Right atrium auricular region (tissue), 2 donors: Measurements from ENCODE around the gene IL1RN. TPM values are rescaled to one million over a fixed set of nuclear protein-coding genes. Genes with fewer than 3 reads are reported as not detected.

Source experiments
- DNase-seq: peaks from one replicate; pipeline ENCODE4 v3.0.0-alpha.2; 2019; ENCODE audit warnings: low spot score
- H3K27ac ChIP-seq, 2 donors: fragments of 200-600 bp; sonication (generic); 1 replicate in 1 of 2; 2 replicates in 1 of 2; pipeline ENCODE4 v1.5.1; 2016 to 2019
- H3K27me3 ChIP-seq, 2 donors: fragments of 200-600 bp; sonication (generic); one replicate each; pipeline versions ENCODE4 v1.5.1 to v1.6.0; 2017 to 2019
- H3K36me3 ChIP-seq: fragments of 200-600 bp; sonication (generic); one replicate; pipeline ENCODE4 v1.5.1; 2016
- H3K4me1 ChIP-seq, 2 donors: fragments of 200-600 bp; sonication (generic); one replicate each; pipeline versions ENCODE4 v1.5.1 to v1.6.0; 2017 to 2019
- H3K4me3 ChIP-seq, 2 donors: fragments of 200-600 bp; sonication (generic); 1 replicate in 1 of 2; 2 replicates in 1 of 2; pipeline ENCODE4 v1.5.1; 2017 to 2019; ENCODE audit warnings: mild to moderate bottlenecking in 1 of 2, moderate library complexity in 1 of 2
- H3K9me3 ChIP-seq, 2 donors: fragments of 200-600 bp; sonication (generic); one replicate each; pipeline ENCODE4 v1.5.1; 2019
- total RNA-seq, 2 donors: library from RNA; depleted of rRNA; stranded (reverse); fragments of >200 nt; gene quantifications; one replicate each; pipeline ENCODE4 v1.1.0, GENCODE V29; 2016
- TF ChIP-seq, protein P1 (sequence below), 2 donors: fragments of 200-600 bp; sonication (generic); IDR thresholded peaks; one replicate each; pipeline ENCODE4 v1.5.1; 2019; ENCODE audit warnings: antibody characterized with exemption in 2 of 2

The IL1RN gene
- total RNA-seq, 2 donors from 2014 or later, result 0.41 to 1.3 TPM

GRCh38 chr2:113114224-113114945 lies 13.0 kb upstream of the IL1RN start:
- DNase-seq, result no peak
- Histone ChIP-seq H3K4me1 (no peaks in the 10 kb centered on the region), H3K36me3 (no peaks in the 10 kb centered on the region), H3K27ac (no peak overlapping the region), H3K4me3 (no peak overlapping the region), H3K9me3 (no peaks in the 10 kb centered on the region), H3K27me3 (no peaks in the 10 kb centered on the region)
- TF ChIP-seq, protein P1, sequence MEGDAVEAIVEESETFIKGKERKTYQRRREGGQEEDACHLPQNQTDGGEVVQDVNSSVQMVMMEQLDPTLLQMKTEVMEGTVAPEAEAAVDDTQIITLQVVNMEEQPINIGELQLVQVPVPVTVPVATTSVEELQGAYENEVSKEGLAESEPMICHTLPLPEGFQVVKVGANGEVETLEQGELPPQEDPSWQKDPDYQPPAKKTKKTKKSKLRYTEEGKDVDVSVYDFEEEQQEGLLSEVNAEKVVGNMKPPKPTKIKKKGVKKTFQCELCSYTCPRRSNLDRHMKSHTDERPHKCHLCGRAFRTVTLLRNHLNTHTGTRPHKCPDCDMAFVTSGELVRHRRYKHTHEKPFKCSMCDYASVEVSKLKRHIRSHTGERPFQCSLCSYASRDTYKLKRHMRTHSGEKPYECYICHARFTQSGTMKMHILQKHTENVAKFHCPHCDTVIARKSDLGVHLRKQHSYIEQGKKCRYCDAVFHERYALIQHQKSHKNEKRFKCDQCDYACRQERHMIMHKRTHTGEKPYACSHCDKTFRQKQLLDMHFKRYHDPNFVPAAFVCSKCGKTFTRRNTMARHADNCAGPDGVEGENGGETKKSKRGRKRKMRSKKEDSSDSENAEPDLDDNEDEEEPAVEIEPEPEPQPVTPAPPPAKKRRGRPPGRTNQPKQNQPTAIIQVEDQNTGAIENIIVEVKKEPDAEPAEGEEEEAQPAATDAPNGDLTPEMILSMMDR (IDR thresholded peaks at IDR 0.05), result no peak

- Histone ChIP-seq H3K36me3 (no peaks in the 10 kb centered on the region), H3K4me3 (no peak overlapping the region), H3K4me1 (no peaks in the 10 kb centered on the region), H3K9me3 (no peaks in the 10 kb centered on the region), H3K27ac (no peak overlapping the region), H3K27me3 (no peaks in the 10 kb centered on the region)
- DNase-seq, result peak; percentile 32
- TF ChIP-seq, protein P1 (IDR thresholded peaks at IDR 0.05), result no peak
These were observed 12.4 kb upstream of the IL1RN start for GRCh38 chr2:113114996-113115395.

DNA sequence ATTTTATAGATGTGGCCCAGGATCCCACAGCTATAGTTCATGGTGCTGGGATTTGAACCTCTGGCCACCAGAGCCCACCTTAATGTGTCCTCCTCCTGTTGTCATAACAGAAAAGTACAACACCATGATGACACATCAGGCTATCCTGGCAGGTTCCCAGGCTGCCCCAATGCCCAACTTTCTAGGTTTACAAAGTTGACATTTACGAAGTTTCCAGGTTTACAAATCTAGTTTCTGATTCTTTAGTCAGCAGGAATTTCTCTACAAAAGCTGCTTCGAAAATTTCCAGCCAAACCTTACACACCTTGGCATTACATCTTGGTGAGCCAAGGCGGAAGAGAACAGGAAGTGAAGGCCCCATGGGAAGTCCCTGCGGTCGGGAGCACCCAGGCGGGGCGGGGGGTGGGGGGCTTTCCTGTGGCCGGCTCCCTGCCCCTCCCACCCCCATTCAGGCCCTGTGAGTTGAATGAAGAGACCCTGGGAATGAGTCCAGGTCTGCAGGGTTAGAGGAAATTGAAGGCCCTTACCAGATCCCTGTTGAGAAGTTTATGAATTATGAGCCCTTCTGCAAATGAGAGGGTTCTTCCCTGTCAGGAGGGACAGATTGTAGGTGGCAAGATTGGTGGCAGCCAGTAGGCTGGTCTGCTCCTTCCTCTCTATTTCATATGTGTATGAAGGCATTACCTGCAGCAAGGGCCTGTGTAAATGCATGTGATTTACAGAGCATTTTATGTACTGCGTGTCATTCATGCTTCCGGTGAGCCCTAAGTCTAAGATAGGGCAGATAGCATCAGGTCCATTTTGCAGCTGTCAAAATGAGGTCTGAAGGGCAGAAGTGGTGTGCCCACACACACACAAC lies 11.1 kb upstream of the IL1RN start:
- no peak overlapping the region for H3K27ac ChIP-seq
- H3K4me1 ChIP-seq, result no peaks in the 10 kb centered on the region
- TF ChIP-seq, protein P1 (IDR thresholded peaks at IDR 0.05), result no peak
- DNase-seq, result peak; percentile 46
- H3K4me3 ChIP-seq, result no peak overlapping the region
- H3K36me3 ChIP-seq, result no peaks in the 10 kb centered on the region
- no peaks in the 10 kb centered on the region for H3K27me3 ChIP-seq
- H3K9me3 ChIP-seq, result no peaks in the 10 kb centered on the region

DNA sequence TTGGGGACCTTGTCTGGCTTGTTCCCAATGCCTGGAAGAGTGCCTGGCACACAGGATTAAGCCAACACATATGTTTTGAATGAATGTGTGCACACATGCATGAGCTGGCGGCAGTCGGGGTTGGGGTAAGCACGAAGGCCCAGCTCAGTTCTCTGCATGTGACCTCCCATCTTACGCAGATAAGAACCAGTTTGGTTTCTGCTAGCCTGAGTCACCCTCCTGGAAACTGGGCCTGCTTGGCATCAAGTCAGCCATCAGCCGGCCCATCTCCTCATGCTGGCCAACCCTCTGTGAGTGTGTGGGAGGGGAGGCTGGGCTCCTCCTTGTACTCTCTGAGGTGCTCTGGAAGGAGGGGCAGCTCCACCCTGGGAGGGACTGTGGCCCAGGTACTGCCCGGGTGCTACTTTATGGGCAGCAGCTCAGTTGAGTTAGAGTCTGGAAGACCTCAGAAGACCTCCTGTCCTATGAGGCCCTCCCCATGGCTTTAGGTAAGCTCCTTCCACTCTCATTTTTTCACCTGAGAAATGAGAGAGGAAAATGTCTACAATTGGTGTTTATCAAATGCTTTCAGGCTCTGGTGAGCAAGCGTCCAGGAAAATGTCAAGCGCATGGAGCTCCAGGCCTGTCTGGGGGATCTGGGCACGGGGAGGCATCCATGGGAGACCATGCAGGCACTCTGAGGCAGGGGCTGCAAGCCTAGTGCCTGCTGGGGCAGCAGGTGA lies 9.7 kb upstream of the IL1RN start:
- H3K27me3 ChIP-seq, result no peaks in the 10 kb centered on the region
- no peak overlapping the region for H3K4me3 ChIP-seq
- no peaks in the 10 kb centered on the region for H3K36me3 ChIP-seq
- no peaks in the 10 kb centered on the region for H3K9me3 ChIP-seq
- no peak overlapping the region for H3K27ac ChIP-seq
- peak; percentile 57 for DNase-seq
- H3K4me1 ChIP-seq, result no peaks in the 10 kb centered on the region
- TF ChIP-seq, protein P1 (IDR thresholded peaks at IDR 0.05), result no peak

- Histone ChIP-seq H3K9me3 (no peaks in the 10 kb centered on the region), H3K4me1 (no peaks in the 10 kb centered on the region), H3K27ac (no peak overlapping the region), H3K27me3 (no peaks in the 10 kb centered on the region), H3K4me3 (no peak overlapping the region), H3K36me3 (no peaks in the 10 kb centered on the region)
- DNase-seq, result no peak
- TF ChIP-seq, protein P1 (IDR thresholded peaks at IDR 0.05), result no peak
These were observed 9.1 kb upstream of the IL1RN start for GRCh38 chr2:113118263-113118657.
